GM21423 (cell line): ENCODE measurements around the gene PGAP3.

Experiments used
- ATAC-seq: cut with Tn5 transposase; IDR thresholded peaks from one replicate; pipeline ENCODE4 v1.9.1; 2021; ENCODE audit warnings: mild to moderate bottlenecking, moderate library complexity; ENCODE audit not compliant: unreplicated experiment

Gene PGAP3

DNA sequence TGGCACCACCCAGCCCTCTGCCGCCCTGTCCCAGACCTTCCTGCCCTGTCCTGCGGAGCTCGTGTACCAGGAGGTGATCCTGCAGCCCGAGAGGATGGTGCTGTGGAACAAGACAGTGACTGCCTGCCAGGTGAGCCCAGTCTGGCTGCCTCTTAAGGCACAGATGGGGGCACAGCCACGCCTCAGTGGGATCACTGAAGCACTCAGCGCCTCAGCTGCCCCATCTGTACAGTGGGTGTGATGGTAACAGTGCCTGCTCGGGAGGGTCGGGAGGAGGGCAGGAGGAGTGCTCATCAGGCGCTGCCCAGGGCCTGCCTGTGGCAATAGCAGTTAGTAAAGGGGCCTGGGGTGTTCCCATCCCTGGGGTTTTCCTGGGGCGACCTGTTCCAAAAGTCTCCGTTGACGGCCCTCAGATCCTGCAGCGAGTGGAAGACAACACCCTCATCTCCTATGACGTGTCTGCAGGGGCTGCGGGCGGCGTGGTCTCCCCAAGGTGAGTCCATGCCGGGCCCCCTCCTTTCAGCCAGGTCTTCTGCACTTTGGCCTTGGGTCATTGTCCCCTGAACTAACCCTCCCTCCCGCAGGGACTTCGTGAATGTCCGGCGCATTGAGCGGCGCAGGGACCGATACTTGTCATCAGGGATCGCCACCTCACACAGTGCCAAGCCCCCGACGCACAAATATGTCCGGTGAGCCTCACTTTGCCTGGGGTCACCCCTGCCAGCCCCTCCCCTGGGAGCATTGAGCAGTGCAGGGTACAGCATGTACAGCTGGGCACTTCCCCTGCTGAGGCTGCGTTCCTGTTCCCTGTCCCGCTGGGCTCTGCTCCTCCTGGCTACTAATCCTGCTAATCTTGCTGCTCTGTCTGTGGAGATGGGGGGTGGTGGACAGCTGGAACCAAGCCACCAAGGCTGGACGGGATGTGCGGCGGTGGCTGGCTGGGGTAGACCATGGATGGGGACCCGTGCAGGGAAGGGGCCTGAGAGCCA, 27.2 kb downstream of the PGAP3 start:
- ATAC-seq, result no peak

DNA sequence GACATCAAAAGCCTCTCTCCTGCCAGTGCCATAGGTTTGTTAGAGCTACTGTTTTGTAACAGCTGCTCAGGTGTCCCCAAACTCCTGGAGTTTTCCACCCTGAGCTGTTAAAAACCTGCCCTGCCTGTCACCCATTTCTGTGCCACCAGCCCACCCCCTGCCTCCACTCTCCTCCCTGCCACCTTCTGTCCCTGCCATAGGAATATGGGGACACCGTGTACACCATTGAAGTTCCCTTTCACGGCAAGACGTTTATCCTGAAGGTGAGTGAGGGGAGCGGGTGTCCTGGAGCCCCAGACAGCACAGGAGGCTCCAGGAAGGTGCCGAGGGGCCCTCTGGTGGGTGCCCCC, 27.9 kb downstream of the PGAP3 start:
- ATAC-seq, result no peak

DNA sequence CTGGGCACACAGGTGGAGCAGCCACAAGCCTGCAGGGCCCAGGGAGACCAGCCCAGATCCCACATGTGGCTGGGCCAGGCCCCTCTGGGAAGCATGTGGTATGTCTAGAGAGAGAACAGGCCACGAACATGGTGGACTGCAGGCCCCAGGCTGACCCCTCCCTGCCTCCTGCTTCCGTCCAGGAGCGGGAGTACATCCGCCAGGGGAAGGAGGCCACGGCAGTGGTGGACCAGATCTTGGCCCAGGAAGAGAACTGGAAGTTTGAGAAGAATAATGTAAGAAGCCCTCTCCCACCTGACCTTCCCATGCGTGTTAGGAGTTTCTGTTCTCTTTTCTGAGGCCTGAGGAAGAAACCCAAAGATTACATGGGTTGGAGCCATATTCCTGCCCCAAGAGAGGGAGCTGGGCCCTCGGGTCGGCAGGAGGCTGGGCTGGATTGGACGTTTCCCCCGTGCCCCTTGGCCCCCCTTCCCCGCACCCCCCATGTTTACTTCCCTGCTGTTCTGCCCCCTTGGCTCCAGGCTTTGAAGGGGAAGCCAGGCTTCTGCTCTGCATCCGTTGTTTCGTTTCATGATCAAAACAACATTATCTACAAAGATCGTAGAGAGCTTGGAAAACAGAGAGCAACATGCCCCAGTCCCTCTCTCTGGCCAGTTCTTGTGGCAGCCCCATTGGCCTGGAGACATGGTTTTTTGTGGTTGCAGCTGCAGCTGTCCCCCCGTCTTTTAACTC, 28.4 kb downstream of the PGAP3 start:
- no peak for ATAC-seq

DNA sequence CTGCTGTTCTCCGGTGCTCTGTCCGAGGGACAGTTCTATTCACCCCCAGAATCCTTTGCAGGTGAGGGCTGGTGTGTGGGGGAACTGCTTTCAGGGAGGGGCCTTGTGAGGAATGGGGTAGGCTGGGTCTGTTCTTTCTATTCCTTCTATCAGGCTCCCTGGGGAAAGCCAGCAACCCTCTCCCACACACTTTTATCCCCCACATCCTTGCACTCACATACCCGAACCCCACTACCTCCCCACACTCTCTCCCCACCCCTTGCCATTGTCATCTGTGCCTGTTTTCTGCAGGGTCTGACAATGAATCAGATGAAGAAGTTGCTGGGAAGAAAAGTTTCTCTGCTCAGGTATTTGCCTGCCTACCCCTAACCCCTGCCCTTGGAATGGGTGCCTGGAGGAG, 29.1 kb downstream of the PGAP3 start:
- ATAC-seq, result no peak

DNA sequence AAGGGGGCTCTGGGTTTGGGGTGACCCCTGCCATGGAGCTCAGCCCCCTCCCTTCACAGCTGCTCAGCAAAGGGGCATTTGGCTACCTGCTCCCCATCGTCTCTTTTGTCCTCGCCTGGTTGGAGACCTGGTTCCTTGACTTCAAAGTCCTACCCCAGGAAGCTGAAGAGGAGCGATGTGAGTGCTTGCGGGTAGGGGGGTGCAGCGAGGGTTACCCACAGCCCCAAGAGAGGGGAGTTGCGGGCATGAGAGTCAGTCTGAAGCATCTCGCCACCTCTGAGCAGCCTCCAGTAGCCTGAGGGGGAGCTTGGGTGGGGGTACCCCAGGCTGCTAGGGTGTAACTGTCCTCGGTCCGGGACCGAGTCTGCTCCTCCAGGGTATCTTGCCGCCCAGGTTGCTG, 29.5 kb downstream of the PGAP3 start:
- ATAC-seq, result no peak

DNA sequence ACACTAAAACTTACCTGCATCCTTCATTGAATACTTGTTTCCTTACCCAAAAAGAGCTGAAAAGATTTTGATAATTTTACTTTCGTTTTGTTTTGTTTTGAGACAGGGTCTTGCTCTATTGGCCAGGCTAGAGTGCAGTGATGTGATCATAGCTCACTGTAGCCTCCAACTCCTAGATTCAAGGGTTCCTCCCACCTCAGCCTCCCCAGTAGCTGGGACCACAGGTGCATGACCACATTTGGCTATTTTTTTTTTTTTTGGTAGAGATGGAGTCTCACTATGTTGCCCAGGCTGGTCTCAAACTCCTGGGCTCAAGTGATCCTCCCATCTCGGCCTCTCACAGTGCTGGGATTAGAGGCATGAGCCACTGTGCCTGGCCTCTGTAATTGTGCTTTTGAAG, 32.8 kb downstream of the PGAP3 start:
- ATAC-seq, result no peak

DNA sequence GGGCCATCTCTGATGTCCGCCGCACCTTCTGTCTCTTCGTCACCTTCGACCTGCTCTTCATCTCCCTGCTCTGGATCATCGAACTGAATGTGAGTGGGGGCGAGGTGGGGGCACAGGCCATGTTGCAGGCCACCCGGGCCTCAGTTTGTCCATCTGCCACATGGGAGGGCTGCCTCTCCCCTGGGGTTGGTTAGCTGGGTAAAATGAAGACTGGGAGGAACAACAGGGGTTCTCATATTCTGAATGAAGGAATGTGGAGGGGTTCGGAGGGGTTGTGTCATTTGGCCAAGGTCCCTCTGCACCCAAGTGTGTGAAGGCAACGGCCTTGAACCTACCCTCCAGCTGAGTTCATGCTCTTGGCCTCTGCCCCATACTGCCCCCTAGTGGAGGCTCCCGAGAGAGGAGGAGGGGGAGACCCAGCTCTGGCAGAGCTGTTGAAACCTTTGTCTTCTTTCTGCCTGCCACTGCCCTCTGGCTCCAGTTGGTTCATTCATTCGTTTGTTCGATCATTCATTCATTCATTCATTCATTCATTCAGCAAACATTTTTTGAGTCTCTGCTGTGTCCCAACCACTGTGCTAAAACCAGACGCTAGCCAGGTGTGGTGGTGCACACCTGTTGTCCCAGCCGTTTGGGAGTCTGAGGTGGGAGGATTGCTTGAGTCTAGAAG, 34.1 kb downstream of the PGAP3 start:
- no peak for ATAC-seq

DNA sequence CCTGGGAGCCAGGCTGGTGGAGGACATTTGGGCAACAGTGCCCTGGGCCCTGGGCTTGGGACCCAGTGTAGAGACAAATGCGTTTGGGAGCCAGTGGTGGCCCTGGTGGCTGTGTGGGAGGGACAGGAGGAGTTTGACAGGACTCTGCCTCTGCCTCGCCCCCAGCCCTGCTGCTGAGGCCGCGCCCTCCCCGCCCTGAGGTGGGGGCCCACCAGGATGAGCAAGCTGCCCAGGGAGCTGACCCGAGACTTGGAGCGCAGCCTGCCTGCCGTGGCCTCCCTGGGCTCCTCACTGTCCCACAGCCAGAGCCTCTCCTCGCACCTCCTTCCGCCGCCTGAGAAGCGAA, 34.6 kb downstream of the PGAP3 start:
- ATAC-seq, result no peak

DNA sequence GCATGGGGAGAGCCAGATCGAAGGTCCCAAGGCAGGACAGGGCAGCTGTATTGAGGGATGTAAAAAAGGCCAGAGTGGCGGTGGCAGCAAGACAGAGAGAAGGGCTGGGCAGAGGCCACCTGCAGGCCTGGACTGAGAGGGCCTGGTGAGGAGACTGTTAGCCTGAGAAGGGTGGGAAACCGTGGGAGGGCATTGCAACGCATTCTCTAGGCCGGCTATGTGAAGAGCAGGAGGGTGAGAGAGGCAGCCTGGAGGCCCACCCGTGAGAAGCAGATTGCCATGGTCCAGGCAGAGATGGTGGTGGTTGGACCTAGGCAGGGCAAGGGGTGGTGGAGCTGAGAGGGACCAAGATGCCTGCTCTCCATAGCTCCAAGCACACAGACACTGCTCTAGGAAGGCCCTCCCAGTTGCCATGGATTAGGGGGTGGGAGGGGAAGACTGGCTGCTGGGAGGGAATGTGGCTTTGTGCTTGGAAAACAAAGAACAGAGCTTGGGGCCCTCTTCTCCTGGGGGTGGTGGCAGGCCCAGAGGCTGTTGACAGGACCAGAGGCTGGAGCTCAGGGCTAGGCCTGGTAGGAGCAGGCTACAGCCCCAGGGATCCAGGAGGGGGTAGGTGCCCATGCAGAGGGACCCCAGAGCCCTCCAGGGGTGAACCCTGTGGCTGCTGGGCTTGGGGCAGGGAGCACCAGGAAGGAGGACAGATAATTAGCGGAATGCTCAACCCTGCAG, 35.1 kb downstream of the PGAP3 start:
- no peak for ATAC-seq

DNA sequence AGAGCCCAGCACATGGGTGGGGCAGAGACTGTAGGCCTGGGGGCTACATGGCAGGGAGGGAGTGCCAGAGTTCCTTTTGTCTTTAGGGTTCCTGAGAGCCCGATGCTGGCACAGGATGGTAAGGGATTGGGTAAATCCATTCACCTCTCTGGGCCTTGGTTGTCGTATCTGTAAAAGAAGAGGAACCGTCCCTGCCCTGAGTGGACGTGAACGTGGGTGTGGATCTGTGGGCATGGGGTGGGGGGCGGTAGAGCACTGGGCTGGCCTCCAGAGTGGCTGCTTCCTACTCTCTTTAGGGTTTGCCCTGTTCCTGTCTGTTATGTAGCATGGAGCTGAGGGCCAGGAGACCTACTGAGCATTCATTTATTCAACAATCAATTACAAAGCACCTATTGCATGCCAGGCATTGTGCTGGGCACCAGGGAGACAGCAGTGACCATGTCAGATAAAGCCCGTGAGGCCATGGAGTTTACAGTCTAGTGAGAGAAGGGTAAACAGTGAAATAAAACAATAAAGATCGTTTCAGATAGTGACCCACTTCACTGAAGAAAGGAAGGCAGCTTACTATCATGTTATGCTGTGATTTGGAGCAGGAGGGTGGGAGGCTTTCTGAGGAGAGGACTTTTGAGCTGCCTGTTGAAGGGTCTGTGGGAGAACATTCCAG, 35.8 kb downstream of the PGAP3 start:
- ATAC-seq, result no peak

DNA sequence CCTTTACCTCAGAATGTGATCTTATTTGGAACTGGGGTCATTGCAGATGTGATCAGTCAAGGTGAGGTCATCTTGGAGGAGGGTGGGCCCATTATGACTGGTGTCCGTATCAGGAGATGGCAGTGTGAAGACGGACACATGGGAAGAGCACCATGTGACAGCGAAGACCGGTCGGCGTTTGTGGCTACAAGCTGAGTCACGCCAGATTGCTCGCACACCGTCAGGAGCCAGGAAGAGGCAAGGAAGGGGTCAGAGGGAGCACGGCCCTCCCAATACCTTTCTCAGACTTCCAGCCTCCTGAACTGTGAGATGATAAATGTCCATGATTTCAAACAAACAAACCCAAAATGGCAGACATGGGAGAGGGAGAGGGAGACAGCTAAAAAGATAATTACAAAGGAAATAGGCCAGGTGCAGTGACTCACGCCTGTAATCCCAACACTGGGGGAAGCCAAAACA, 37.7 kb downstream of the PGAP3 start:
- ATAC-seq, result no peak

DNA sequence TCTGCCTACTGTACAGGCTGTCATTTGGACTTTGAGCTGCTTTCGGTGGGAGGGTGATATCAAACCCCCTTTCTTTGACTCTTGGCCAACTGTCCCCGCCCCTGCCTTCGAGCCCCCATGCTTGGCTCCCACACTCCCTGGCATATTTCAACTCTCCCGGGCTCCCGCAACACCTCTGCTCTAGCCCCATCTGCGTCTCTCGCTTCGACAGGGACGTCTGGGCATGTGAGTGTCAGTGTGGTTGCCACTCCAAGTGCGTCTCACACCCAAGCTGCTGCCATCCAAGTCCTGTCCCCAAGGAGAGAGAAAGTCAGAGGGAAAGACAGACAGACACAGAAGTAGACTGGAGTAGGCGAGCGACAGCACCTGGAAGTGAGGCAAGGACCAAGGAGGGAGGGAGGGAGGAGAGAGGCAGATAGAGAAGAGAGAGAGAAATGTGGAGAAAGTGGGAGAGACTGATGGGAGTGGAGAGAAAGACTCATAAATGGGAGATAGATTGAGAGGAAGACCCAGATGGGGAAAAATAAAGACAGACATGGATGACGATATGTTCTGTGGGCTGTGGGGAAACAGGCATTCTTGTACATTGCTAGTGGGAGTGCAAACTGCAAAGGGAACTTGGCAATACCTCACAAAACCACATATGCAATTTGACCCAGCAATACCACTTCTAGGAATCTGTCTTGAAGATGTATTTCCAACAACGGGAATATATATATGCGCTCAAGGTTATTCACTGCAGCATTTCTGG, 39.1 kb downstream of the PGAP3 start:
- no peak for ATAC-seq

DNA sequence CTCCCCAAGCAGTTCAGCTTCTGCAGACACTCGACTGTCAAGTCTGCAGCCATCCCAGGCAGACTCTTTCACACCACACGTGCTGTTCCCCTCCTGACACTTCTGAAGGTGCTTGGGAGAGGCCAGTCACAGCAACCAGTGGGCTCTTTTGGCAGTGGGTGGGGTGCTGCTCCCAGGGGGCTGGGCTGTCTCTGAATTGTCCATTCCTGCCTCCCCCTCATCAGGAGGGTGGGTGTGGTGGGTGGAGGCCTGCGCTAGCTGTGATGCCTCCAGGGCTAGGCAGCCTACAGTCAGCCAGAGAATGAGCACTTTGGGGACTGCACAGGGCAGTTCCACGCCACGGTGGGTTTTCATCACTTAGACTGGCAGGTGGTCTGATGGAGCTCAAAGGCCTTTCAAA, 40.6 kb downstream of the PGAP3 start:
- ATAC-seq, result no peak

DNA sequence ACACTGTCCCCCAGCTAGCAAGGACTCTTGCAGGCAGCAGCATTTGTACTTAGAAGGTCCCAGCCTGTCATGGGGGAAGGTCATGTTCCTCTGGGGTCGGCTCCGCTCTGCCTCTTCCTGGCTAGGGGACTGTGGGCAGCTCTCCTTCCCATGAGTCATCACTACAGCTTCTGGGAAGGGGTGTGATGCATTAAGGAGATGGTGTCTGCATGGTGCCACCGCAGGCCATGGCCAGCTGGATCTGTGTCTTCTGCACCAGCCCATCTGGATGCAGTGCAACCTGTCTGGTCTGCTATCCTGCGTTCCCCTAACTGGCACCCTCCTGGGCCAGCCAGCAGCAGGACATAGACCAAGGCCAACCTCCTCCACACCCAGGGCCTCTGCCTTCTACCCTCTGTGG, 44.6 kb downstream of the PGAP3 start:
- ATAC-seq, result no peak

DNA sequence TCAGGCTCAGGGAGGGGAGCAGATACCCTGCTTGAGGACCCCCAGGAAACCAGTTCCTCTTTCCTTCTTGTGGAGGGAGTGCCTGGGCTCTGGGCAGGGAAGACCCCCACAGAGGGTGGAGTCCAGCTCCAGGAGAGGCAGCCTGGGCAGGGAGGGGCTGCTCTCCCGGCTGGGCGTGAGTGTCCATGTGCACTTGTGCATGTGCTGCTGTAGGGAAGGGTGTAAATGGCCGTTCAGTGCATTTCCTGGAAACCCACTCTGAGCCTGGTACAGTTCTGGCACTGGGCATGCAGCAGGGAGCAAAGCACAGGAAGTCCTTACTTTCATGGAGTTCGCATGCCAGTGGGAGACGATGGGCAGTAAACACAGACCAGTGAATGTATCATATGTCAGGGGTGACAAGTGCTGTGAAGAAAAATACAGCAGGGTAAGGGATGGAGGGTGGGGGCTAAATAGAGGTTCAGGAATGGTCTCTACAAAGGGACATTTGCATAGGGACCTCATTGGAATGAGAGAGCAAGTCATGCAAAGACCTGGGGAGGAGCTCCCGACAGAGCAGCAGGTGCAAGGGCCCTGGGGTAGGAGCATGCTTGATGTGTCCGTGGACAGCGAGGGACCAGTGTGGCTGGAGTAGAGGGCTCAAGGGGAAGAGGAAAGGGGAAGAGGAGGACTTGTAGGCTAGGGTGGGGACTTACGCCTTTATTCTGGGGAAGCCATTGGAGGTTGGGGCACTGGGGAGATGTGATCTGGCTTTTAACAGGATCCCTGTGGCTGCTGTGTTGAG, 45.4 kb downstream of the PGAP3 start:
- no peak for ATAC-seq

DNA sequence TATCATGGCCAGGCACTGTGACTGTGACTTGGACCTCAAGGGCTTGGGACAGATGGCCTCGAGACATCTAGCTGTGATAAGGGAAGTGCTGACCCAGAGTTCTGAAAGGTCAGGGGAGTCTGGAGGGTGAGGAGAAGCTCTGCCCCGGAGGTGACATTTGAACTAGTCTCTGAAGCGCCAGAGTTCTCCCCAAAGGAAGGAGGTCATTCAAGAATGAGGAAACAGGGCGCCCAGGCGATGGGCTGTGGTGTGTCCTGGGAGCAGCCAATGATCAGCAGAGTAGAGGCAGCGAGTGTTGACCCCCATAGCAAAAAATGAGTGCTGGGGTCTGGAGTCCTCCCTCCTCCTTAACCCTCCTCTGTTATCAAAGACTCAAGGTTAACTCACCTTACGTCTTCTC, 46.0 kb downstream of the PGAP3 start:
- ATAC-seq, result no peak

DNA sequence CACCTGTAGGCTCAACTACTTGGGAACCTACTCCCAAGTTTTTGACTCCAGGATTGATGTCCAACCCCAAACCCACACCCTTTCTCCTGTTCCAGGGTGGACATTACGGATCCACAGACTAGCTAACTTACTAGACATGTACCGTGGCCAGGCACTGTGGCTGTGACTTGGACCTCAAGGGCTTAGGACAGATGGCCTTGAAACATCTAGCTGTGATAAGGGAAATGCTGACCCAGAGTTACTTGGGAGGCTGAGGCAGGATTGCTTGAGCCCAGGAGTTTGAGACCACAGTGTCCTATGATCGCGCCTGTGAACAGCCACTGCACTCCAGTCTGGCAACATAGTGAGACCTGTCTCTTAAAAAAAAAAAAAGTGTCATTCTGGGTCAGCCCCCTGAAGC, 46.8 kb downstream of the PGAP3 start:
- ATAC-seq, result no peak

DNA sequence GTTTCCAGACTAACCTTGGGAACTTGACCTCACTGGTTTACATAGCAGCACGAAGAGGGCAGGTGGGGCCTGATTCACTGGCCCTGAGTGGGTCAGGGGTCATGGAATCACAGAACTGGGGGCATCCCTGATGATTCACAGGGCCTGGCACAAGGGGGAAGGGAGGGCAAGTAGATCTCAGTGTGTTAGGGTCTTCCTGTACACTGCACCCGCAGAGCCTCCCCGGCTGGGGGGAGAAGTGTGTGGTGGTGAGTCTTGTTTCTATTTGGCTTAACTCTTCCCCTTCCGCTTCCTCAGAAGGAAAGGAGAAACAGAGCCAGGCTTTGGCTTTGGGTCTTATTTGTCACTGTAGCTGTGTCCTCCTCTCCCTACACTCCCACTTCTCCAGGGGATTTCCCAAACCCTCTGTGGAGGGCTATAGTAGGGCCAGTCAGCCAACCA, 47.2 kb downstream of the PGAP3 start:
- no peak for ATAC-seq
